Prostate gland (tissue), 2 donors: ENCODE measurements around the gene RFT1.

ENCODE experiments used
- CTCF ChIP-seq, 4 experiments: fragments of 200-600 bp in 2 of 4; fragments of 450-650 bp in 2 of 4; sonication (generic) in 2 of 4; IDR thresholded peaks; 1 replicate in 3 of 4; 2 replicates in 1 of 4; pipeline ENCODE4 v1.5.1; 2016 to 2019; ENCODE audit warnings: antibody characterized with exemption in 4 of 4, mild to moderate bottlenecking in 2 of 4, moderate library complexity in 2 of 4
- POLR2A ChIP-seq: fragments of 450-650 bp; IDR thresholded peaks from one replicate; pipeline ENCODE4 v1.6.1; 2016; ENCODE audit warnings: antibody characterized with exemption, mild to moderate bottlenecking
- POLR2AphosphoS5 ChIP-seq: sonication (generic); formaldehyde crosslinking; IDR thresholded peaks from one replicate; pipeline ENCODE4 v1.6.1; 2017; ENCODE audit warnings: antibody characterized with exemption

GRCh38 chr3:53146319-53146891, 16.2 kb upstream of the RFT1 start:
- TF ChIP-seq POLR2A (no peak), POLR2AphosphoS5 (no peak), CTCF (IDR thresholded peaks at IDR 0.05) (no peak)
